ENCODE data around the gene AEN. TPM values are rescaled to one million over a fixed set of nuclear protein-coding genes. Genes with fewer than 3 reads are reported as not detected.

The AEN gene
- total RNA-seq, 1 donor from 2014 or later = 37.5 TPM

DNA sequence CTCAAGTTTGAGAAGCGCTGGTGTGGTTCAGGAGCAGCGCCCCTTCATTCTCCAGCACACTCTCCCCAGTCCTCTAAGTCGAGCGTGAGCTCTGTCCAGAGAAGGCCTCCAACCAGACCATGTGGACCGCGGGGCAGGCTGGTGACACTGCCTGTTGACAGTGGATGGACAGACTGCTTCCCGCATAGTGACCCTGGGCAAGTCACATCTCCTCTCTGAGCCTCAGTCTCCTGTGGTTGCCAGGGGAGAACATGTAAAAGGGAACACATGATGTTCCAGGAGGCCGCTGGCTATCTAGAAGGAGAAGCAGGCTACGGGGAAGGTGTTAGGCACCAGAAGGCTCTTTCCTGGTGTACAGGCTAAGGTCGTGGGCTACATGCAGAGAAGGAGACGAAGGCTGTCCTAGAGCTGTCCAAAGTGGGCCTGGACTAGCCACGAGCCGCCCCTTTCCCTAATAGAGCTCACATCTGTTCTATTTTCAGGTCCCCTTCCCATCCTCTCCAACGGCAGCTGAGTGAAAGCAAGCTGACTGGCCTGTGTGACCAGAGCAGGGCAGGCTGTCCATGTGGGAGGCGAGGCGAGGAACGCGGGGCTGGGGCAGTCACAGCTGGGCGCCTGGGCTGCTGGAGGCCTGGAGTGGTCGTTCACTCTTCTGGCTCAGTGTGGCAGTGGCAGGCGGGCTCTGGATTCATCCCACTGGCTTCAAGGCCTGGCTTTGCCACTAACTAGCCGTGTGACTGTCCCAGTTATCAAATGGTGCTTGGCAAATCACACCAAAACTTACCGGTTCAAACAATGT lies 28.8 kb downstream of the AEN start:
- no peak for DNase-seq (ENCODE audit: low read depth in 2 of 2)

DNA sequence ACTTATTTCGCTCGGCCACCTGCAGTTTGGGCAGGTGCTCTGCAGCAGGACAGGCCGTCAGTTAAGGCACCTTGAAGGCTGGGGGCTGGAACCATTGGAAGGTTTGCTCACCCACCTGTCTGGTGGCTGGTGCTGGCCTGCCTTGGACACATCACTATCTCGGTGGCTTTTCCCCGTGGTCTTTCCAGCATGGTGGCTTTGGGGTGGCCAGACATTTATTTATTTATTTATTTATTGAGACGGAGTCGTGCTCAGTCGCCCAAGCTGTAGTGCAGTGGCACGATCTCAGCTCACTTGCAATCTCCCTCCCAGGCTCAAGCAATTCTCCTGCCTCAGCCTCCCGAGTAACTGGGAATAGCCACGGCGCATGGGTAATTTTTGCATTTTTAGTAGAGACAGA lies 29.4 kb downstream of the AEN start:
- DNase-seq (ENCODE audit: low read depth in 2 of 2) = no peak

DNA sequence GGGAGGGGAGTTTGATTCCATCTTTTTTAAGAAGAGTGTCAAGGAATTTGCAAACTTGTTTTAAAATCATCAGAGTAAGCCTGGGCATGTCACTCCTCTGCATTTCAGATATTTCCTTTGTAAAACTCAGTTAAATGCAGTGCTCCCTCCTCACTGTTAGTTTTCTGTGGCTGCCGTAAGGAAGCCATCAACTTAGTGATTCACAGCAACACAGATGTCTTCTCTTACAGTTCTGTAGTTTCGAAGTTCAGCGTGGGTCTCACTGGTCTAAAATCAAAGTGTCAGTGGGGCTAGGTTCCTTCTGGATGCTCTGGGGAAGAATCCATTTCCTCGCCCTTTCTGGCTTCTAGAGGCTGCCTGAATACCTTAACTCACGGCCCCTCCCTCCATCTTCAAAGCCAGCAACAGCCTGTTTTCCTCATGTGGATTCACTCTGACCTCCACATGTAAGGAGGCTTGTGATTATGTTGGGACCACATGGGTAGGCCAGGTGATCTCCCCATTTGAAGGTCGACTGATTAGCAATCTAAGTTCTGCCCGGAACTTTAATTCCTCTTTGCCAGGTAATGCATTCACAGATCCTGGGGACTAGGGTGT lies 30.1 kb downstream of the AEN start:
- DNase-seq (ENCODE audit: low read depth in 2 of 2) = no peak

DNA sequence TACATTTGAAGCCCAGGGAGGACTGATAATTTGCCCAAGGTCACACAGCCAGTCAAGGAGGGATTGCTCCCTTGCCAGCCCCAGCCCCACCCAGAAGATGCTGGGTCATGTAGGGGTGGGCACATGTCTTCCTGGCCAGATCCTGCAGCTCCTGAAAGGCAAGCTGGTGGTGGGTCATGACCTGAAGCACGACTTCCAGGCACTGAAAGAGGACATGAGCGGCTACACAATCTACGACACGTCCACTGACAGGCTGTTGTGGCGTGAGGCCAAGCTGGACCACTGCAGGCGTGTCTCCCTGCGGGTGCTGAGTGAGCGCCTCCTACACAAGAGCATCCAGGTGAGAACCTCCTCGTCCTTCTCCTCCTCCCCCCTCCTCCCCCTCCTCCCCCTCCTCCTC lies 30.8 kb downstream of the AEN start:
- DNase-seq (ENCODE audit: low read depth in 2 of 2) = no peak

DNA sequence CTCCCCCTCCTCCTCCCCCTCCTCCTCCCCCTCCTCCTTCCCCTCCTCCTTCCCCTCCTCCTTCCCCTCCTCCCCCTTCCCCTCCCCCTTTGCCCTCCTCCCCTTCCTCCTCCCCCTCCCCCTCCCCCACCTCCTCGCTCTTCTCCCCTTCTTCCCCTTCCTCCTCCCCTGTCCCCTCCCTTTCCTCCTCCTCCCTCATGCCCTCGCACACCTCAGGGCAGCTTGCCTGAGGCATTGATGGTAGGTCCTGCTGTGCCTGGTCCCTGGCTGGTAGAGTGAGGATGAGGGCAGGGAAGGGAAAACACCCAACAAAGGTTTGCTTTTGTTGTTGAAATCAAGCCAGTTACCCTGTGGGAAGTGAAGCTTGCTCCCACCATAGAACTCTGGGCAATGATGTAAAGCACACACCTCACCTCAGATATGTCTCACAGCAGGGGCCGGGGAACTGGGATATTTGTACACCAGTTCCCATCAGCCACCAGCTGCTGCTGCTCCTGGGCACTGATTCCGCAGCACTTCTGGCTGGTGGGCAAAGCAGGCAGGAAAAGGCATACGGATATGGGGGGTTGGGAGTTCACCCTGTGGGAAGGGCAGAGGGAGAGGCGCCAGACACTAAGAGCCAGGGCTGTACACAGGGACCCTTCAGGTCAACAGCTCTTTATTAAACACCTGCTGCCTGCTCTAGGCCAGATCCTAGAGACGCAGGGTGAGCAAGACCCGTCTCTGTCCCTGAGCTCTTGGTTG lies 31.5 kb downstream of the AEN start:
- peak in 1 of 2 donors; percentile 65 for DNase-seq (ENCODE audit: low read depth in 2 of 2)

DNA sequence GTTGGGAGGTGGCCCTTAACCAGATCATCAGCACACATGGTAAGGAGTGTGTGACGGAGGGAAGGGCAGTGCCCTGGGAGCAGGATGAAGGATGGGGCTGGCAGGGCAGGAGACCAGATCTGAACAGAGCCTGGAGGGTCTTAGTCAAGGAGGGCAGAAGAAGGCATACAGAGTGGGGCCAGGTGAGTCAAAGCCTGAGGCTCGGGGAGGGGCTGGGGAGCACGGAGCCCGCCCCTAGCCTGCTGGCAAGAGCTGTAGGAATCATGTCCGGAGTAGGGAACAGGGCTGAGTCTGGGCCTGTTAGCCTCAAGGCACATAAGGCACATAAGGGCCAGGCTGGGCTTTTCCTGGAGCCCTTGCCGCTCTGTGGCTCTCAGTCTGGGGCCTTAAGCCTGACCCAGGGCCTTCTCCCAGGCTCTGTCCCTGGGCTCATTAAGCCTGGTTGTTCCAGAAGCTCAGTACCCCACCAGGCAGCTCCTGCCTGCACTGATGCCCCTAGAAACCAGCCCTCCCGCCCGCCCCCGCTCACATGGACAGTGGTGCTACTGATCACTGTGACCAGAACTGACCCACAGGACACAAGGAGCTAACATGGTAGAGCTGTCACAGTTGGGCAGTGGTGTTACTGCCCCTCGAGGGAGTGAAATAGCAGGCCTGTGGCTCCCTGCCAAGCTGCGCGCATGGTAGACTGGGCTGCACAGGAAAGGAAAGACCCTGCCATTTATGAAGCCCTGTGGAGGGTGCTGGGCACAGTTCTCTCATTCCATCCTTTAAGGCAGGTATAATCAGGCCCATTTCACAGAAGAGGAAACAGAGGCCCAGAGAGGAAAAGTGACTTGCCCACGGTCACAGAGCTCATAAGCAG lies 32.3 kb downstream of the AEN start:
- DNase-seq (ENCODE audit: low read depth in 2 of 2) = no peak

- no peak for DNase-seq (ENCODE audit: low read depth in 2 of 2)
Observed at GRCh38 chr15:88654430-88655102, 33.4 kb downstream of the AEN start.

DNA sequence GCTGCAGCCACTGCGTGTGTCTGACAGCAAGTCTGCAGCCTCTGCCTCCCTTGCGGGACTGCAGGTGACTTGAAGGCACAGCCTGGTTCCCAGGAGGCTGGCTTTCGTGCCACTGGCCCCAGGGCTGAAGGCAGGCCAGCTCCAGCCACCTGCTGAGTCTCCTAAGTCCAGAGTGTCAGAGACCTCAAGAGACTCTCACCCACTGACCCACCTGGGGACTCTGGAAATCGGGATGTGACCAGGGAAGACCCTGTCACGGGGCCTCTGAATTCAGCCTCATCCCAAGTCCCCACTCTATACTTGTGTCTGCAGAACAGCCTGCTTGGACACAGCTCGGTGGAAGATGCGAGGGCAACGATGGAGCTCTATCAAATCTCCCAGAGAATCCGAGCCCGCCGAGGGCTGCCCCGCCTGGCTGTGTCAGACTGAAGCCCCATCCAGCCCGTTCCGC lies 34.0 kb downstream of the AEN start:
- DNase-seq (ENCODE audit: low read depth in 2 of 2) = no peak

DNA sequence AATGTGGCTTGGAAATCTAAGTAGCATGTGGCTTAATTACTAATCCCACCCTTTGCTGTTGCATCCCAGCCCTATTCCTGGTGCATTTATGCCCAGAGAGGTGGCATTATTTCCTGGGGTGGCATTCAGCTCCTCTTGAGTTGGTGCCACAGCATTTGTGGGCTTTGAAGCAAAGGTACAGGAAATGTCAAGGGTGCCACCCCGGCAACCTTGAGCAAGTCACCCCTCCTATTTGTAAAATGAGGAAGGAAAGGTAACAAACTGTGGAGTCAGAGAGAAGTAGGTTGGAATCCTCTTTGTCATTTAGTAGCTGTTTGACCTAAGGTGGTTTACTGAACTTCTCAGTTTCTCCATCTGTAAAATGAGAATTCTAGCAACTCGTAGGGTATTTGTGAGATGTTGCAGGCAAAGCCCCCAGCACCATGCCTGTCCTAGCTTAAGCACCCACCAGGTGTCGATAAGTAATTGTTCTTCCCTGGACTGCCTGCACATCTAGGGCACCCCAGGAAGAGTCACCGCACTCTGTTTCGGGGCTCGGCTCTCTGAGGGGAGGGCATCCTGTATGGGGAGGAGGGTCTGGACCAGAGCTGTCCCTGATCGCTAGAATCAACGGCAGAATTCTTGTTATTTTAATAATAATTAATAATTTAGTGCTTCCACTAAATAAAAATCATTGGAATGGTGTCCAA lies 34.8 kb downstream of the AEN start:
- no peak for DNase-seq (ENCODE audit: low read depth in 2 of 2)

- DNase-seq (ENCODE audit: low read depth in 2 of 2) = no peak
Observed at GRCh38 chr15:88656760-88657221, 35.7 kb downstream of the AEN start.

- peak; percentile 58 to 66 for DNase-seq (ENCODE audit: low read depth in 2 of 2)
Observed at GRCh38 chr15:88657326-88658069, 36.4 kb downstream of the AEN start.

- no peak for DNase-seq (ENCODE audit: low read depth in 2 of 2)
Observed at GRCh38 chr15:88658070-88658965, 37.2 kb downstream of the AEN start.

DNA sequence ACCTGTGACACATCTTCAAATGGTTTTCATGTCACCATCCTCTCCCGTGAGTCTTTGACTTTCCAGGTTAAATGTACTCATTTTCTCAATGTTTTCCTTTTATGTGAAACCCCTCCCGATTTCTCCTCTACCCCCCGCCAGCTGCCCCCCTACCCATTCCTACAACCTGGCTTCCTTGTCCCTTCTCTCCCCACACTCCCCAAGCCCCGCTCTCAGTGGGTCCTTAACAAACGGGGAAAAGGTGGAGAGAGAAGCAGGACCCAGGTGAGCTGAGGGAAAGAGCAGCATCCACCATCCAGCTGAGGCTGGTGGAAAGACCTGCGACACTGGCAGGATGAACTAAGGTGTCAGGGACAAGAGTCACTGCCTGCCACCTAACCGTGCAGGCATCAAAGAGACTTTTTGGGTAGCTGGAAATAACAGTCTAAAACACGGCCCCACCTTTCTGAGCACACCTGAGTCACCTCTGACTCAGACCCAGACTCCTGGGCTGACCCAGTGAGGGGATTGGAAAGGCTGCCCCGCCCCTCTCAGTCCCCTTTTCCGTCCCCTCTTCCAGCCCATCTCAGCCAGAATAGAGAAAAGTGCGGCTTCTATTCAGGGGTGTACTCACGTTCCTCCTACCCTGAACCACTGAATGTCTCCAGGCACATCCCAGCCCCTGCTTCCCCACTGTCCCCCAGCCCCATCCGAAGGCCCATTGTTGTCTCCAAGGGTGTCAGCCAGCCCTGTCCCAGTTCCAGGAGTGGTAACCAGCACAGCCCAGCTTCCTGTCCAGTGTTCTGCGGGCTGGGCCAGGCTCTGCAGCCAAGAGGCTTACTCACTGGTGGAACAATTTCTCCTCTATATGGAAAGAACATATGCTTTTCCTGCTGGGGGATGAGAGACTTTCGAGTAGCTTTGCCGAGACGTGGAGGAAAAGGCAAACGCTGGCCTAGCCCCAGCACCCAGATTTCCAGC lies 38.1 kb downstream of the AEN start:
- DNase-seq (ENCODE audit: low read depth in 2 of 2) = peak; percentile 55 to 81

DNA sequence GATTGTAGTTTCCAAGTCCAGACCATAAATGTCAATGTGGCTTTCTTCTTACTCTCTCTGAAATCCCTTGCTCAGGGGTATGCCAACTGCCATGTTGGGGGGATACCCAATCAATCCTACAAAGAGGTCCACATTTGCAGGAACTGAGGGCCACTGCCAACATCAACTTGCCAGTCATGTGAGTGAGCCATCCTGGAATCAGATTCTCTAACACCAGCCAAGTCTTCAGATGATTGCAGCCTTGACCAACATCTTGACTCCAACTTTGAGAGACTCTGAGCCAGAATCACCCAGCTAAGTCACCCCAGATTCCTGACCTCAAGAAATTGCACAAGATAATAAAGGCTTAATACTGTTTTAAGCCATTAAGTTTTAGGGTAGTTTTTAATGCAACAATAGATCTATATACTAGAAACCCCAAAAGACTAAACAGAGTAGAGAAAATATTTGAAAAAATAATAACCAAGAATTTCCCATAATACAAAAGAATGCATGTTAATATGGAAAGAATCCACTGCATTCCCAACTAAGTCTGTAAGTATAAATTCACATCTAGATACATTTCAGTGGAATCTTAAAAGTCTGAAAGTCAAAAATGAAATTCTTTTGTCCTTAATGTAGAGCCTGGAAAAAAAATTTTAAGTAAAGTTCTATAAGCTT lies 40.0 kb downstream of the AEN start:
- DNase-seq (ENCODE audit: low read depth in 2 of 2) = no peak

DNA sequence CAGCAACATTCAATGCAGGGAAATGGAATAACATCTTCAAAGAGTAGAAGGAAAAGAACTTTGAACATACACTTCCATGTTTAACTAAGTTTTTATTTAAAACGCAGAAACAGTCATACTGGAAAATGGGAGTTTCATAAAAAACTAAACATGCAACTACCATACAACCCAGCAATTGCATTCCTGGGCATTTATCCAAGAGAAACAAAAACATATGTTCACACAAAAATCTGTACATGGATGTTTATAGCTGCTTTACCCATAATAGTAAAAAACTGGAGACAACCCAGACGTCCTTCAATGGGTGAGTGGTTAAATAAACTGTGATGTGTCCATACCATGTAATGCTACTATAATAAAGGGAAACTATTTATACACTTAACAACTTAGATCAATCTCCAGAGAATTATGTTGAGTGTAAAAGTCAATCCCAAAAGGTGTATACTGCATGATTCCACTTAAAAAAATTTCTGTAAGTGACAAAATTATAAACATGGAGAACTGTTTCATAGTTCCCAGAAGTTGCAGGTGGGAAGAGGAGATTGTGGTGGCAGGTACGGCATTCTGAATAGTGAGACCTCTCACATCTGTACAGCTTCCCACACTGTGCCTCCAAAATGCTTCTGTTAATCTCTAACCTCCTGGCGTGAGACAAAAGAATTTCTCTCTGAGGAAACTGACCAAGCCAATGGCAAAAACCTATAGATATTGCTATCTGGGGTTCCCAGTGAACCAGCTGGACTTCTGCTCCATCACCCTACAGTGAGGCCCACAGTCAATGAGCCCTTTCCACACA lies 40.8 kb downstream of the AEN start:
- DNase-seq (ENCODE audit: low read depth in 2 of 2) = peak in 1 of 2 donors; percentile 43

DNA sequence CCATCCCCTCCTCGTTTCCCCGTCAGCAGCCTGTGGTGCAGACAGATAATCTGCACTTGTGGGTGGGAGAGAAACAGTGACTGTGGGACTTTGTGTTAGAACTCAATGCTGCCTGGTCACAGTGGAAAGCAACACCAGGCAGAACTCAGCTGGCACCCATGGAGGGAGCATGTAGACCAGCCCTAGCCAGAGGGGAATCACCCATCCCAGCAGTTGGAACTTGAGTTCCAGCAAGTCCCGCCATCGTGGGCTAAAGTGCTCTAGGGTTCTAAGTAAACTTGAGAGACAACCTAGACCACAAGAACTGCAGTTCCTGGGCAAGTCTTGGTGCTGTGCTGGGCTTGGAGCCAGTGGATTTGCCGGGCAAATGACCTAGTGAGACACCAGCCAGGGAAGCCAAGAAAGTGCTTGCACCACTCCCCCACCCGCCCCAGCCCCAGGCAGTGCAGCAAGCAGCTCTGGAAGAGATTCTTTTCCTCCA lies 42.0 kb downstream of the AEN start:
- DNase-seq (ENCODE audit: low read depth in 2 of 2) = no peak

Measured in lung microvascular endothelial cell (primary cell).